ENCODE data around the gene RPL29.

- peak in 1 of 6 experiments; percentile 25 for TF ChIP-seq CTCF (IDR thresholded peaks at IDR 0.05)
- no peak for TF ChIP-seq POLR2A (IDR thresholded peaks at IDR 0.05)
Observed at GRCh38 chr3:51975852-51976549, 19.7 kb downstream of the RPL29 start.

All from upper lobe of left lung (tissue), 4 donors.